Tibial artery (tissue), 4 donors: ENCODE results near the gene RBM47.

Experiments used
- DNase-seq, 2 donors: peaks; one replicate each; pipeline ENCODE4 v3.0.0-alpha.2; 2019
- H3K27ac ChIP-seq, 2 donors: fragments of 200-600 bp; sonication (generic) in 1 of 2; 1 replicate in 1 of 2; 2 replicates in 1 of 2; pipeline ENCODE4 v1.5.1; 2018 to 2019; ENCODE audit warnings: mild to moderate bottlenecking in 1 of 2
- H3K27me3 ChIP-seq, 2 donors: fragments of 200-600 bp; sonication (generic) in 1 of 2; one replicate each; pipeline versions ENCODE4 v1.5.1 to v1.6.0; 2016 to 2019
- H3K36me3 ChIP-seq, 3 donors: fragments of 200-600 bp; sonication (generic) in 2 of 3; one replicate each; pipeline ENCODE4 v1.5.1; 2016 to 2019; ENCODE audit warnings: mild to moderate bottlenecking in 2 of 3
- H3K4me1 ChIP-seq, 4 donors: fragments of 200-600 bp; sonication (generic) in 2 of 4; 1 replicate in 3 of 4; 2 replicates in 1 of 4; pipeline ENCODE4 v1.5.1; 2016 to 2019
- H3K4me3 ChIP-seq, 2 donors: fragments of 200-600 bp; sonication (generic) in 1 of 2; 1 replicate in 1 of 2; 2 replicates in 1 of 2; pipeline ENCODE4 v1.5.1; 2018 to 2019; ENCODE audit warnings: mild to moderate bottlenecking in 2 of 2
- H3K9me3 ChIP-seq, 3 donors: fragments of 200-600 bp; sonication (generic) in 1 of 3; one replicate each; pipeline ENCODE4 v1.5.1; 2016 to 2019
- intact Hi-C: fragments of 100-400 bp; cut with DNase I; formaldehyde crosslinking; loops from one replicate; pipeline ENCODE4 v1.15.0; 2023; ENCODE audit warnings: low total_unique reads
- TF ChIP-seq, protein P1 (sequence below), 2 experiments: fragments of 200-600 bp in 1 of 2; fragments of 450-650 bp in 1 of 2; IDR thresholded peaks; one replicate each; pipeline ENCODE4 v1.5.1; 2017 to 2019; ENCODE audit warnings: antibody characterized with exemption in 2 of 2, mild to moderate bottlenecking in 1 of 2, moderate library complexity in 1 of 2

Gene RBM47

GRCh38 chr4:40550948-40551462 is 78.7 kb downstream of the RBM47 start:
- peak overlapping the region in 1 of 2 donors; percentile 20 for H3K27ac ChIP-seq
- peak overlapping the region; percentile 25 to 31 for H3K4me3 ChIP-seq
- H3K9me3 ChIP-seq: no peaks in the 10 kb centered on the region
- peaks cover 0 to 3% of the 10 kb centered on the region in 2 donors for H3K27me3 ChIP-seq
- intact Hi-C loops: no loop called here
- no peaks in the 10 kb centered on the region for H3K36me3 ChIP-seq
- no peak for DNase-seq
- TF ChIP-seq, protein P1, sequence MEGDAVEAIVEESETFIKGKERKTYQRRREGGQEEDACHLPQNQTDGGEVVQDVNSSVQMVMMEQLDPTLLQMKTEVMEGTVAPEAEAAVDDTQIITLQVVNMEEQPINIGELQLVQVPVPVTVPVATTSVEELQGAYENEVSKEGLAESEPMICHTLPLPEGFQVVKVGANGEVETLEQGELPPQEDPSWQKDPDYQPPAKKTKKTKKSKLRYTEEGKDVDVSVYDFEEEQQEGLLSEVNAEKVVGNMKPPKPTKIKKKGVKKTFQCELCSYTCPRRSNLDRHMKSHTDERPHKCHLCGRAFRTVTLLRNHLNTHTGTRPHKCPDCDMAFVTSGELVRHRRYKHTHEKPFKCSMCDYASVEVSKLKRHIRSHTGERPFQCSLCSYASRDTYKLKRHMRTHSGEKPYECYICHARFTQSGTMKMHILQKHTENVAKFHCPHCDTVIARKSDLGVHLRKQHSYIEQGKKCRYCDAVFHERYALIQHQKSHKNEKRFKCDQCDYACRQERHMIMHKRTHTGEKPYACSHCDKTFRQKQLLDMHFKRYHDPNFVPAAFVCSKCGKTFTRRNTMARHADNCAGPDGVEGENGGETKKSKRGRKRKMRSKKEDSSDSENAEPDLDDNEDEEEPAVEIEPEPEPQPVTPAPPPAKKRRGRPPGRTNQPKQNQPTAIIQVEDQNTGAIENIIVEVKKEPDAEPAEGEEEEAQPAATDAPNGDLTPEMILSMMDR (IDR thresholded peaks at IDR 0.05): peak in 1 of 2 experiments; percentile 7
- H3K4me1 ChIP-seq: no peaks in the 10 kb centered on the region

GRCh38 chr4:40550196-40550595 is 79.5 kb downstream of the RBM47 start:
- no peak overlapping the region for H3K27ac ChIP-seq
- intact Hi-C loops: no loop called here

GRCh38 chr4:40548256-40548655 is 81.4 kb downstream of the RBM47 start:
- Histone ChIP-seq H3K9me3 (no peaks in the 10 kb centered on the region), H3K36me3 (no peaks in the 10 kb centered on the region), H3K27ac (no peak overlapping the region), H3K4me1 (no peaks in the 10 kb centered on the region), H3K4me3 (no peak overlapping the region), H3K27me3 (no peaks in the 10 kb centered on the region)
- TF ChIP-seq, protein P1 (IDR thresholded peaks at IDR 0.05): no peak
- no peak for DNase-seq
- intact Hi-C loops: no loop called here

More at GRCh38 chr4:40550196-40550595, 79.5 kb downstream of the RBM47 start:
- H3K4me3 ChIP-seq: no peak overlapping the region
- H3K27me3 ChIP-seq: peaks cover 0 to 3% of the 10 kb centered on the region in 2 donors
- TF ChIP-seq, protein P1 (IDR thresholded peaks at IDR 0.05): no peak
- no peak for DNase-seq
- H3K36me3 ChIP-seq: no peaks in the 10 kb centered on the region
- H3K4me1 ChIP-seq: no peaks in the 10 kb centered on the region
- no peaks in the 10 kb centered on the region for H3K9me3 ChIP-seq

DNA sequence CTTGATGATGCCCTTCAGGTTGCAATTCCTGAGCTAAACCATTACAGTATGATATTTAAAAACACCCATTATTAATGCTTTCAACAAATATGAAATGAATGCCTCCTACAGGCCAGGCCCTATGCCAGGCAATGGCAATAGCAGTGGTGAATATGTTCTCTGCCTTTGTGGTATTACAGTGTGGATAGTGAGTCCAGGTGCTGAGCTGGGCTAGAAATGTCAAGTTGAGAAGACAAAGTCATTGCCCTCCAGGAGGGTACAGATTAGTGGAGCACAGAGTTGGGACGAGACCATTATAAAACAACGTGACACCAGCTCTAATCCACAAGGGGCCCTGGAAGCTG is 81.9 kb downstream of the RBM47 start:
- intact Hi-C loops: no loop called here
- H3K36me3 ChIP-seq: no peaks in the 10 kb centered on the region
- DNase-seq: no peak
- no peaks in the 10 kb centered on the region for H3K27me3 ChIP-seq
- H3K4me3 ChIP-seq: no peak overlapping the region
- TF ChIP-seq, protein P1 (IDR thresholded peaks at IDR 0.05): no peak
- no peaks in the 10 kb centered on the region for H3K4me1 ChIP-seq
- no peak overlapping the region for H3K27ac ChIP-seq
- H3K9me3 ChIP-seq: no peaks in the 10 kb centered on the region

DNA sequence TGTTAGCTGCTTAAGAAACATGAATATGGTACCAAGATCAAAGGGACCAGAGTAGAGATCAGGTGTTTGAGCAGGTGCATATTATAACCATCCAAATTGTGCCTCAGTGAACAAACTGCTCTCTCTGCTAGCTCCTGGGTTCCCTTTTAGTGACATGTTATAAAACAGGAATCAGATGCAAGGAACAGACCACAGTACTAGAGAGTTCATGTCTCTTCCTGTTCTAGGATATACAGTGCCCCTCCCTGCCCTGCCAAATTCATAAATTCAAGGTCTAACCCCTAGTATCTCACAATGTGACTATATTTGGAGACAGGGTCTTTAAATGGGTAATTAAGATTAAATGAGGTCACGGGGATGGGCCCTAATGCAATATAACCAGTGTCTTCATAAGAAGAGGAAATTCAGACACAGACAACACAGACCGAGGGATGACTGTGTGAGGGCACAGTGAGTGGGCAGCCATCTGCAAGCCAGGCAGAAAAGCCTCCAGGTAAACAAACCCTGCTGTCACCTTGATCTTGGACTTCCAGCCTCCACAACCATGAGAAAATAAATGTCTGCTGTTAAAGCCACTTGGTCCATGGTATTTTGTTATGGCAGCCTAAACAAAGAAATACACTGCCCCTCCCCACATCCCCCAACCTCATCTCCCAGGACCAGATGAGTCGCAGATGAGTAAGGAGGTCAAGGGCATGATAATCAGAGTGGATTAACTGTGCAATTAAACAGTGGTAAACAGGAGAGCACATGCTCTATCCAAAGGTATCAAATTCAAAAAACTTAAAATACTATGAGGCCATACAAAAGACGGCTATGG is 82.5 kb downstream of the RBM47 start:
- H3K36me3 ChIP-seq: no peaks in the 10 kb centered on the region
- TF ChIP-seq, protein P1 (IDR thresholded peaks at IDR 0.05): no peak
- intact Hi-C loops: no loop called here
- H3K27me3 ChIP-seq: no peaks in the 10 kb centered on the region
- no peak overlapping the region for H3K4me3 ChIP-seq
- H3K27ac ChIP-seq: no peak overlapping the region
- no peaks in the 10 kb centered on the region for H3K9me3 ChIP-seq
- DNase-seq: no peak
- no peaks in the 10 kb centered on the region for H3K4me1 ChIP-seq
